Esophagus (tissue), 2 donors: ENCODE results near the gene AOPEP. TPM values are rescaled to one million over a fixed set of nuclear protein-coding genes. Genes with fewer than 3 reads are reported as not detected.
"Not testable (repeated sequence)": the region's sequence is repeated elsewhere in the genome, so short reads cannot be mapped to it uniquely, and the experiment has no call there.

ENCODE experiments used
- H3K27ac ChIP-seq, 2 donors: one replicate each; pipeline ENCODE4 v1.5.1; 2013; ENCODE audit warnings: low read depth in 2 of 2, mild to moderate bottlenecking in 2 of 2, inconsistent platforms in 1 of 2, low read length in 1 of 2, moderate library complexity in 1 of 2
- H3K27me3 ChIP-seq, 2 donors: one replicate each; pipeline ENCODE4 v1.6.1; 2013; ENCODE audit warnings: low read length in 2 of 2, control low read depth in 1 of 2, mild to moderate bottlenecking in 1 of 2; ENCODE audit not compliant: insufficient read depth in 2 of 2, control insufficient read depth in 1 of 2
- H3K36me3 ChIP-seq, 2 donors: one replicate each; pipeline ENCODE4 v1.6.1; 2013; ENCODE audit warnings: low read length in 1 of 2; ENCODE audit not compliant: control insufficient read depth in 2 of 2, insufficient read depth in 2 of 2
- H3K4me1 ChIP-seq, 2 donors: one replicate each; pipeline ENCODE4 v1.6.1; 2013; ENCODE audit warnings: low read length in 1 of 2; ENCODE audit not compliant: control insufficient read depth in 2 of 2, insufficient read depth in 2 of 2
- H3K4me3 ChIP-seq, 2 donors: one replicate each; pipeline ENCODE4 v1.5.1; 2013; ENCODE audit warnings: low read length in 2 of 2, mild to moderate bottlenecking in 2 of 2, low read depth in 1 of 2, moderate library complexity in 1 of 2
- H3K9me3 ChIP-seq, 2 donors: one replicate each; pipeline ENCODE4 v1.6.1; 2013; ENCODE audit warnings: mild to moderate bottlenecking in 2 of 2, low read depth in 1 of 2, low read length in 1 of 2, moderate library complexity in 1 of 2; ENCODE audit not compliant: control insufficient read depth in 2 of 2, insufficient read depth in 1 of 2
- WGBS, 2 donors: extraction: QIAGEN DNeasy Blood & Tissue Kit; methylation state at CpG; one replicate each; pipeline ENCODE4 v1.1.7; 2013; 5-methylcytosine and 5-hydroxymethylcytosine counted together
- polyA plus RNA-seq, 2 donors: library from polyadenylated mRNA; stranded (reverse); fragments of 200-250 nt; gene quantifications; one replicate each; pipeline ENCODE4 v1.2.3, GENCODE V29; 2013
- donor health status: healthy with polysubstance abuse.
- donor health status: Bipolar disorder and iron deficiency.

The AOPEP gene
- polyA plus RNA-seq, 2 donors = 99.6 to 111 TPM

DNA sequence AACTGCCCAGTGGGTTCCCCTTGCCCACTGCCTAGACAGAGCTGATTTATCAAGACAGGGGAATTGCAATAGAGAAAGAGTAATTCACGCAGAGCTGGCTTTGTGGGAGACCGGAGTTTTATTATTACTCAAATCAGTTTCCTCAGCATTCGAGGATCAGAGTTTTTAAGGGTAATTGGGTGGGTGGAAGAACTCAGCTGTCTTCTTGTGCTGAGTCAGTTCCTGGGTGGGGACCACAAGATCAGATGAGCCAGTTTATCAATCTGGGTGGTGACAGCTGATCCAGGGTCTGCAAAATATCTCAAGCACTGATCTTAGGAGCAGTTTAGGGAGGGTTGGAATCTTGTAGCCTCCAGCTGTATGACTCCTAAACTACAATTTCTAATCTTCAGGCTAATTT, 152.3 kb downstream of the AOPEP start:
- not testable (repeated sequence) for H3K4me3 ChIP-seq, H3K9me3 ChIP-seq, H3K27ac ChIP-seq, H3K27me3 ChIP-seq, H3K4me1 ChIP-seq, H3K36me3 ChIP-seq
- 68 to 70% methylated on average over 3 of the region's 3 CpGs for WGBS, 2 donors

DNA sequence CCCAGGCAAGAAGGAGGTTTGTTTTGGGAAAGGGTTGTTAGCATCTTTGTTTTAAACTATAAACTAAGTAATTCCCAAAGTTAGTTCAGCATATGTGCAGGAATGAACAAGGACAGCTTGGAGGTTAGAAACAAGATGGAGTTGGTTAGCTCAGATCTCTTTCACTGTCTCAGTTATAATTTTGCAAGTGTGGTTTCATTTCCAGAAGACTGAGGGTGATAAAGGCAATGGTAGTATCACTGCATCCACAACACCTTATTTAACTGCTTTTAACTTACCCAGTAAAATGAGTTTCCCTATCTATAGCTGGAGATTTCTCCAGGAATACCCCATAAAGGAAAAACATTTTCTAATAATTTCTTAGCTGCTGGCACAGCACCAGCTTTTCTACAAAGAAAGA, 152.7 kb downstream of the AOPEP start:
- no peaks in the 10 kb centered on the region for H3K27me3 ChIP-seq
- no peaks in the 10 kb centered on the region for H3K4me1 ChIP-seq
- no peak overlapping the region for H3K27ac ChIP-seq
- no peak overlapping the region for H3K4me3 ChIP-seq
- H3K36me3 ChIP-seq = peaks cover 0 to 2% of the 10 kb centered on the region in 2 donors
- no peaks in the 10 kb centered on the region for H3K9me3 ChIP-seq

DNA sequence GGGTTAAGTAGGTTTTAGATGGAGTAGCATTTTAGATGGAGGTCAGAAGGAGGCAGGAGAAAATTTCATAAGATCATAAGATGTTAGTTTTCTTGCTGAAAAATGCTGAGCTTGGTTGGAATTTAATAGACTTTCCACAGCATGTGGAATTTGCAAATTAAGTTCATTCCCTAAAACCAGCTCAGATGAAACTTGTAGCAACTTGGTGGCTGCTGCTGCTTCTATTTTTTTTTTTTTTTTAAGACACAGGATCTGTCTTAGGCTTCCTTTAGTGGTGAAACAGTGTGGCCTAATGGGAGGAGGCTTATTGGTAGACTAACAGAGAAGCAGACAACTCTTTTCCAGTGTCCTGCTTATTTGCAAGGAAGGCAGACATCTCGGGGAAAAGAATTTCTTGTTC, 154.5 kb downstream of the AOPEP start:
- 70 to 75% methylated on average over 1 of the region's 1 CpG for WGBS, 2 donors
- no peaks in the 10 kb centered on the region for H3K9me3 ChIP-seq
- H3K4me3 ChIP-seq = no peak overlapping the region
- peaks cover 0 to 2% of the 10 kb centered on the region in 2 donors for H3K36me3 ChIP-seq
- H3K27me3 ChIP-seq = no peaks in the 10 kb centered on the region
- H3K27ac ChIP-seq = no peak overlapping the region
- H3K4me1 ChIP-seq = no peaks in the 10 kb centered on the region

DNA sequence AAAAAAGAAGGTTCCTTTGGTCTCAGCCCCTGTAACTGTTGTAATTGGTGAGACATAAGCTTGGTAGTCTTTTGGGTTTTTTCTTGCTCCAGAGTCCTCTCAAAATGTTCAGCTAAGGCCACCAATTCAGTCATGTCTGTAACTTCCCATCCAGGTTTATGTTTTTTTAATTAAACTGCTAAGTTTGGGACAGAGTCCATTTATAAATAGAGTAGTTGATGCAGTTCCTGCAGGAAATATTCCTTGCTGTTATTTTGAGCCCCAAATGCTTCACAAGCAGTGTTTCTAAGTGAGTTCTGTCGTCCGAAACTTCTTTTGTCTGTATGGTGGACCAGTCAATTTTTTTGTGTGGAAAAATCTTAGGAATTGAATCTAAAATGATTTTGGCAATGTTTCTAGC, 155.0 kb downstream of the AOPEP start:
- Histone ChIP-seq H3K27me3 (no peaks in the 10 kb centered on the region), H3K9me3 (no peaks in the 10 kb centered on the region), H3K27ac (no peak overlapping the region), H3K4me1 (no peaks in the 10 kb centered on the region), H3K4me3 (no peak overlapping the region), H3K36me3 (peaks cover 0 to 2% of the 10 kb centered on the region in 2 donors)
- WGBS, 2 donors = 78 to 86% methylated on average over 2 of the region's 2 CpGs

DNA sequence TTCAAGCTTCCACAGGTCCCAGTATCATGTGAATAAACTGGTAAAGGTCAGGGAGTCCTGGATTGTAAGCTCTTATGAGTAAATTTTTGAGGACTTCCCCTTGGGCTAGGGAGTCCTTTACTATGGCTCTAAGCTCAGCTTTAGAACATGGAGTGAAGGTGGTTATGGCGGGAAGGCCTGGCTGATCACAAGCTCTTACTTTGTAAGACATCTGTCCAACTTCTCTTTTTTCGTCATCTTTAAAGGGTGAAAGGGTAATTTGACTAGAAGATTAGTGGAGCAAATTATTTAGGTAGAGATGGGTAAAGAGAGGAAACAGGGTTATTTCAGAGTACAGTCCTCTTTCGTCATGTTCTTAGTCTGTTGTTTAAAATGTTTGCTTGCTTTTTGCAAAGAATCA, 155.4 kb downstream of the AOPEP start:
- 90 to 91% methylated on average over 3 of the region's 3 CpGs for WGBS, 2 donors
- no peaks in the 10 kb centered on the region for H3K27me3 ChIP-seq
- H3K9me3 ChIP-seq = no peaks in the 10 kb centered on the region
- H3K4me1 ChIP-seq = no peaks in the 10 kb centered on the region
- peak overlapping the region in 1 of 2 donors; percentile 21 for H3K27ac ChIP-seq
- no peak overlapping the region for H3K4me3 ChIP-seq
- peaks cover 0 to 2% of the 10 kb centered on the region in 2 donors for H3K36me3 ChIP-seq

DNA sequence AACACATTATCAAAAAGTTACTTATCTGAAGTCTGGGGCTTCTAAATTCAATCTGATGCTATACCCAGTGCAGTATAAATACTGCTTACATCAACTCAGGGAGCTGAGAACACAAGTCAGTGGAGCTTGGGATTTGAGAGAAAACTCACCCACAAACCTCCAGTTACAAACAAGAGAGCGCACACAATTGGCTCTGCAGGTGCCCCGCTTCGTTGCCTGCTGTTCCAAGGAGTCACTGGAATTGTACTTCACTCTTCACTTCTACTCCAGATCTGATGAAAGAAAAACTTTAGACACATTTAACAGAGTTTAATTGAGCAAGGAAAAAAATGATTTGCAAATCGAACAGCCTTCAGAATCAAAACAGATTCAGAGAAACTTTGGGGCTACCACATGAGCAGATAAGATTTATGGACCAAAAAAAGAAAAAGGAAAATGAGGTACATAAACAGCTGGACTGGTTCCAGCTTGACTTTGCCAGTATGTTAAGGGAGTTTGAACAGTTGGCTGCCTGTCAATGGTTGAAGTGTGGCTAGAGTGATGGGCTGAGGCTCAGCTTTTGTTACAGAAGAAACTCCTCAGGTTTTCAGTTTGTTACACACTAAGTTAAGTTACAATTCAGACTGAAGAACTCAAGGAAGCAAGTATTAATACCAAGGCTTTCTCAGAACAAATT, 156.6 kb downstream of the AOPEP start:
- Histone ChIP-seq H3K27me3 (no peaks in the 10 kb centered on the region), H3K9me3 (no peaks in the 10 kb centered on the region), H3K27ac (no peak overlapping the region), H3K4me3 (no peak overlapping the region), H3K36me3 (peaks cover 0 to 2% of the 10 kb centered on the region in 2 donors), H3K4me1 (no peaks in the 10 kb centered on the region)
- WGBS, 2 donors = 57 to 63% methylated on average over 4 of the region's 4 CpGs

DNA sequence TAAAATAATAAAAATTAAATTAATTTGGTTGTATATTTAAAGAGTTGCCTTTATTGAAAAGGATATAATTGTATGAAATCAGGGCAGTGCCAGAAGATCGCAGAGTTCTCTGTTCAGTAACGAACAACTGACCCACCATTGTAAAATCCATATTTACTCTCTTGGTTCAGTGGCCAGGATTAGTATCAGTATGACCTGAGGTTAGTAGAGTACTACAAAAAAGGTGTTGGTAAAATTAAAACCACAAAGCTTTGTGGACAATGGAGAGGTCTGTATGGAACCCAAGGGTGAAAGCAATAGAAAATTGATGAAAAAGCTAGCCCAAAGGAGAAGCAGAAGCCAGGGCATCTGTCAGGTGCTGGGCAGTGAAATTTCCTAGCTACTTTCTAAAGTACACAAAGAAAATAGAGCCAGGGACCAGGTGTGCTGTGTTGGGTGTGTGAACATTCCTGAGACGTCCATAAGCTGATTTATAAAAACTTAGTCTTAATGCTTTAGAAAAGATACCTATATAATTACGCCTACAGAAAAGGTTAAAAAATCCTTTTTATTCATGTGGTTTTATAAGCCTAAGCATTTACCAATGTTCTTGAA, 159.5 kb downstream of the AOPEP start:
- Histone ChIP-seq H3K9me3 (no peaks in the 10 kb centered on the region), H3K36me3 (no peaks in the 10 kb centered on the region), H3K27ac (no peak overlapping the region), H3K27me3 (no peaks in the 10 kb centered on the region), H3K4me3 (no peak overlapping the region), H3K4me1 (no peaks in the 10 kb centered on the region)
- WGBS, 2 donors = 78 to 79% methylated on average over 4 of the region's 4 CpGs

DNA sequence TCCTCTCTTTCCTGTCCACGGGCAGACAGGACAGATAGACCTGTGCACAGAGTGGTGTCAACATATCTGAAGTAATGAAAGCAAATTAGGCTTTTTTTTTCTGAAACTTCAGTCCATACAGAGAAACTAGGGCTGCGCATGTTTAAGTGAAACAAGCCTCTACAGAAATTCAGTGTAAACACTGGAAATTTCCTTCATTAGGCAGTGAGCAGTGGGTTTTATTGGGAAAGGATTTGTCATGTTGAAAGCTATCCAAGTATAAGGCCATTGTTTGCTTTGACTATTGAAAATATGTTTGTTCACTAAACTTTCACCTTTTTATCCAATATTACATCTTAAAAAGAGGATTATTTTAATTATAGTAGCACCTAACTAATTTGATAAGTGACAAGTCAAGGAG, 161.2 kb downstream of the AOPEP start:
- 64 to 79% methylated on average over 2 of the region's 2 CpGs for WGBS, 2 donors
- no peaks in the 10 kb centered on the region for H3K9me3 ChIP-seq
- H3K27me3 ChIP-seq = no peaks in the 10 kb centered on the region
- H3K36me3 ChIP-seq = no peaks in the 10 kb centered on the region
- no peak overlapping the region for H3K27ac ChIP-seq
- H3K4me1 ChIP-seq = no peaks in the 10 kb centered on the region
- H3K4me3 ChIP-seq = no peak overlapping the region

DNA sequence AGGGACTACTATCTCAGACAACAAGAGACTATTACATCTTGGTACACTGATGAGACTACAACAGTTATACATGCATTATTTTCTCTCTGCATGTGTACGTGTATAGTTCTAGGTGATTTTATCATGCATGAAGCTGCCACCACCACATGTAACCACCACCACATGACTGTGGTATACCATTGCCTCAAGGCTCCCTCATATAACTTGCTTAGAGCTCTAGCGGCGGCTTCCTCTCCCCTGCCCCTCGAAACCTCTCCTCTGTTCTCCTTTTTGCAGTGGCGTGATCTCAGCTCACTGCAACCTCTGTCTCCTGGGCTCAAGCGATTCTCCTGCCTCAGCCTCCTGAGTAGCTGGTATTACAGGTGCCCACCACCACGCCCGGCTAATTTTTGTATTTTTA, 162.3 kb downstream of the AOPEP start:
- Histone ChIP-seq H3K9me3 (no peaks in the 10 kb centered on the region), H3K27ac (no peak overlapping the region), H3K4me3 (no peak overlapping the region), H3K27me3 (no peaks in the 10 kb centered on the region), H3K36me3 (no peaks in the 10 kb centered on the region), H3K4me1 (no peaks in the 10 kb centered on the region)
- WGBS, 2 donors = 96 to 98% methylated on average over 8 of the region's 8 CpGs

DNA sequence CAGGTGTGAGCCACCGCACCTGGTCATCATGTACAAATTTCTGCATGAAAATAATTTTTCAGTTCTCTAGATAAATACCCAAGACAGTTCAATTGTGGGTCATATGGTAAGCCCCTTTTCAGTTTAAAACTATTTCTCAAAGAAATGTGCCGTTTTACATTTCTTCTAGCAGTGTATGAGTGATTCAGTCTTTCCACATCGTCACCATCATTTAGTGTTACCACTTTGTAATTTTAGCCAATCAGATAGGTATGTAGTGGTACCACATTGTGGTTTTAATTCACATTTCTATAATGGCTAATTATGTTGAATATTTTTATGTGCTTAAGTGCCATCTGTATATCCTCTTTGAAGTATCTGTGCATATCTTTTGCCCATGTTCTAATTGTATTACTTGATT, 163.1 kb downstream of the AOPEP start:
- Histone ChIP-seq H3K9me3 (no peaks in the 10 kb centered on the region), H3K4me3 (no peak overlapping the region), H3K4me1 (no peaks in the 10 kb centered on the region), H3K27ac (no peak overlapping the region), H3K36me3 (no peaks in the 10 kb centered on the region), H3K27me3 (no peaks in the 10 kb centered on the region)
- 96 to 100% methylated on average over 3 of the region's 3 CpGs for WGBS, 2 donors
